Measurements from ENCODE around the gene NEUROD2. TPM values are rescaled to one million over a fixed set of nuclear protein-coding genes. Genes with fewer than 3 reads are reported as not detected.

Gene NEUROD2
- total RNA-seq, 1 donor from 2014 or later: not detected

DNA sequence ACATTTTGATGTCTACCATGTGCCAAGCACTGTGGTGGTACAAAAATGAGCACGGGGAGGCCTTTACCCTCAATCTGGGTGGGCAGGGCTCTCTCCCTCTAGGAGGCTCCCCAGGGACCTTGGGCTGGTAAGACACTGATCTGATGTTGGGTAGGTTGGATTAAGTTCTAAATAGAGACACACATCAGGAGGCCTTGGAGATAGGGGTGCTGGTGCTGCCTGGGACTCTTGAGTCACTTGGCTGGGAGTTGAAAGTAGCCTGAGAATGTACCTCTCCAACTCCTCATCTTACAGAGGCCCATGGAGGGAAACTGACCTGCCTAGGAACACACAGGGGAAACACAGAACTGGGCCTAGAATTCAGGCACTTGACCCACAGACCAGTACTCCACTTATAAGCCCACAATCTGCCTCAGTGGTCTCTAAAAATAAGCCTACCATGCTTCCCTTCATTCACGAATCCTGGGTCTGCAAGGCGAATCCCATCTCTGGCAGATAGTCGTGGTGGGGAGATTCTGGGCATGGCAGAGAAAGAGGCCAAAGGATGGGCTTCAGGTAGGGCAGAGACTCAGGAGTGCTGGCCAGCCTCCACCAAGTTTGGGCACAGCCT is 1.8 kb upstream of the NEUROD2 start:
- Histone ChIP-seq H3K4me3 (ENCODE audit: low read depth, low read length) (no peak overlapping the region), H3K27me3 (ENCODE audit: control insufficient read depth, insufficient read depth, low read length) (peaks cover 79% of the 10 kb centered on the region), H3K36me3 (ENCODE audit: control insufficient read depth, insufficient read depth, low read length) (no peaks in the 10 kb centered on the region)
- TF ChIP-seq, protein P1, sequence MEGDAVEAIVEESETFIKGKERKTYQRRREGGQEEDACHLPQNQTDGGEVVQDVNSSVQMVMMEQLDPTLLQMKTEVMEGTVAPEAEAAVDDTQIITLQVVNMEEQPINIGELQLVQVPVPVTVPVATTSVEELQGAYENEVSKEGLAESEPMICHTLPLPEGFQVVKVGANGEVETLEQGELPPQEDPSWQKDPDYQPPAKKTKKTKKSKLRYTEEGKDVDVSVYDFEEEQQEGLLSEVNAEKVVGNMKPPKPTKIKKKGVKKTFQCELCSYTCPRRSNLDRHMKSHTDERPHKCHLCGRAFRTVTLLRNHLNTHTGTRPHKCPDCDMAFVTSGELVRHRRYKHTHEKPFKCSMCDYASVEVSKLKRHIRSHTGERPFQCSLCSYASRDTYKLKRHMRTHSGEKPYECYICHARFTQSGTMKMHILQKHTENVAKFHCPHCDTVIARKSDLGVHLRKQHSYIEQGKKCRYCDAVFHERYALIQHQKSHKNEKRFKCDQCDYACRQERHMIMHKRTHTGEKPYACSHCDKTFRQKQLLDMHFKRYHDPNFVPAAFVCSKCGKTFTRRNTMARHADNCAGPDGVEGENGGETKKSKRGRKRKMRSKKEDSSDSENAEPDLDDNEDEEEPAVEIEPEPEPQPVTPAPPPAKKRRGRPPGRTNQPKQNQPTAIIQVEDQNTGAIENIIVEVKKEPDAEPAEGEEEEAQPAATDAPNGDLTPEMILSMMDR (IDR thresholded peaks at IDR 0.05; ENCODE audit: insufficient read depth, low read length, poor library complexity, severe bottlenecking): no peak
- no peak for DNase-seq (ENCODE audit: low read depth)

DNA sequence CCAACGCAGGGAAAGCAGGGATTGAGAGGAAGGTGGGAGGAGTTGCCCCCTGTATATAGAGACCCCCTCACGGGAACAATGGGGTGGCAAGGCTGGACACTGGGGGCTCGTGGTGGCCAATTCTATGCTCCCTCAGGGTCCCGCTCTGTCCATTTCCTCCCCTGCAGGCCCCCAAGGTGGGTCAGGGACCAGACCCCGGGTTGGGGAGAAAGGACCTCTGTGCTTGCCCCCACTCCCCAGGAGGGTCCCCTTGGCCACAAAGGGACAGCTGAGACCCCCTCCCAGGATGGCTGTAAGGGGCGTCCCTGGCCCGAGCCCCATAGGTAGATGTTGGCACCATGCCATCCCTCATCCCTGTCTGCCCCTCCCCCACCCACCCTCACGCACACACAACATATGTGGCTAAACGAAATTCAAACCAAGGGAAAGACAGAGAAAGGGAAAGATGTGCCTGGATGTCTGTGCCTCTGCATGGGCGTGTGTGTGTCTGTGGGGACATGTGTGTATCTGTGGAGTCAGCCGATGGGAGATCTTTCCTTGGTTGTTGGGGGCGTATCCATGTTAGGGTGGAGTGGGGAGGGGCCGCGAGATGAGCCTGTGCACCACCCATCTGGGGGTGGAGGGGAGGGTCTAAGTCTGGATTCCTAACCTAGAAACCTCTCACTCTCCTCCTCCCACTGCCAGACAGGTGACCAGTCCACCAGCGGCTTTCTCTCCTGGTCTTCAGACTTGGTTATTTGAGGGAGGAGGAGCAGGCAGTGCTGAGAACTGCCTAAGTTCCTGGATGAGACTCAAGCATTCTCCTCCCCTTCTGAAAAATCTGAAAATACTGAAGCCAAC is 642 bp upstream of the NEUROD2 start:
- Histone ChIP-seq H3K4me3 (ENCODE audit: low read depth, low read length) (no peak overlapping the region), H3K27me3 (ENCODE audit: control insufficient read depth, insufficient read depth, low read length) (peaks cover 84% of the 10 kb centered on the region), H3K36me3 (ENCODE audit: control insufficient read depth, insufficient read depth, low read length) (no peaks in the 10 kb centered on the region)
- TF ChIP-seq, protein P1 (IDR thresholded peaks at IDR 0.05; ENCODE audit: insufficient read depth, low read length, poor library complexity, severe bottlenecking): no peak
- DNase-seq (ENCODE audit: low read depth): no peak

DNA sequence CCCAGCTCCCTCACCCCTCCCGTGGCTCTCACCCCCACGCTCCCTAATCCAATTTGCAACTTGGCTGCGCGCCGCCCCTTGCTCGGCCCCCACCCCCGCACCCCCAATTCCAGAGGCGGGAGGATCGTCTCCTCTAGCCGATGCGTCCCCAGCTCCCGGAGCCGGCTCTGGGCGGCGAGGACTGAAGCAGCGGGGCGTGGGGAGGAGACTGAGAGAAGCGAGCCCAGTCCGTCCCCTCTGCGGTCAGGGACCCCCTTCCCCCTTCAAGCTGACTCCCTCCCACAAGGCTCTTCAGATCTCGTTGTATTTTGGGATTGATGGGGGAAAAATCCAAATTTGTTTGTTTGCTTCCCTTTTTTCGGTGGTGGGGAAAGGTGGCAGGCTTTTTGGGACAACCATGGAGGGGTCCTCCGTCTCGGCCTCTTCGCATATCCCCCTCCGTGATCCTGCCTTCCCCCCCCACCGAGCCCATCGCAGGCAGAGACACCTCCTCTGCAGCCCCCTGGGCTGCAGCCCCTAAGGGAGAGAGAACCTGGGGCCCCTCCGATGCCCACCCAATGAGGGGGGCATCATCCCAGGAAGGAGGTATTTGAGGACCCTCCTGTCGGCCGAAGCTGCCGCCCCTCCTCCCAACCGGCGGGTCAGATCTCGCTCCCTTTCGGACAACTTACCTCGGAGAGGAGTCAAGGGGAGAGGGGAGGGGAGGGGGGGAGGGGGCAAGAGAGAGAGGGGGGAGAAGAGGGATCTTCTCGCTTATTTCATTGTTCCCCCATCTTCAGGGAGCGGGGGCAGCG is 466 bp downstream of the NEUROD2 start:
- Histone ChIP-seq H3K27me3 (ENCODE audit: control insufficient read depth, insufficient read depth, low read length) (peaks cover 87% of the 10 kb centered on the region), H3K4me3 (ENCODE audit: low read depth, low read length) (no peak overlapping the region), H3K36me3 (ENCODE audit: control insufficient read depth, insufficient read depth, low read length) (no peaks in the 10 kb centered on the region)
- TF ChIP-seq, protein P1 (IDR thresholded peaks at IDR 0.05; ENCODE audit: insufficient read depth, low read length, poor library complexity, severe bottlenecking): no peak
- DNase-seq (ENCODE audit: low read depth): no peak

DNA sequence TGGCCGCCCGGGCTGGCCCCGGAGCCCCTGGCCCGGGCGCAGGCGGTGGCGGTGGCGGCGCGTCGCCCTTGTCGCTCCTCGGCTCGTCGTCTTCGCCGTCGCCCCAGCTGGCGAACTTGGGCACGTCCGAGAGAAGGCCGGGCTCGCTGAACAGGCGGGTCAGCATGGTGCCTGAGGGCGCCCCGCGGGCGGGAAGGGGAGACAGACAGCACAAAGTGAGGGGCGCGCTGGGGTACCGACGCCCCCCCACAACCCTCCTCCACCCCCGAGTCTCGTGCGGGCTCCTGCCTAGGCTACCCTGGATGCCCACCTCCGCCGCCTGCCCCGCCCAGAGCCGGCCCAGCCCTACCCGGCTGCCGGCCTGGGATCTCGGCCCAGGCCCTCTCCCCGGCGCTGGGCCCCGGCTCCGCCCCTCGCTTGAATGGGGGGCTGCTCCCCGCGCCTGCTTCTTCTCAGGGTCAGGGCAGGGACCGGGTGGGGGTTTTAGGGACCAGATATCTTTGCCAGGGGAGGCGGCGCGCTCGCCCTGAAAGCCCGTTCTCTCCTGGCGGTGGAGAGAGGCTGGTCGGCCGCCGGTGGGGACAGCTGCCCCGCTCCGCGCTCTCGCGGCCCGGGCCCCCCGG is 1.2 kb downstream of the NEUROD2 start:
- H3K27me3 ChIP-seq (ENCODE audit: control insufficient read depth, insufficient read depth, low read length): peaks cover 88% of the 10 kb centered on the region
- no peaks in the 10 kb centered on the region for H3K36me3 ChIP-seq (ENCODE audit: control insufficient read depth, insufficient read depth, low read length)
- no peak for DNase-seq (ENCODE audit: low read depth)
- H3K4me3 ChIP-seq (ENCODE audit: low read depth, low read length): no peak overlapping the region
- TF ChIP-seq, protein P1 (IDR thresholded peaks at IDR 0.05; ENCODE audit: insufficient read depth, low read length, poor library complexity, severe bottlenecking): no peak

DNA sequence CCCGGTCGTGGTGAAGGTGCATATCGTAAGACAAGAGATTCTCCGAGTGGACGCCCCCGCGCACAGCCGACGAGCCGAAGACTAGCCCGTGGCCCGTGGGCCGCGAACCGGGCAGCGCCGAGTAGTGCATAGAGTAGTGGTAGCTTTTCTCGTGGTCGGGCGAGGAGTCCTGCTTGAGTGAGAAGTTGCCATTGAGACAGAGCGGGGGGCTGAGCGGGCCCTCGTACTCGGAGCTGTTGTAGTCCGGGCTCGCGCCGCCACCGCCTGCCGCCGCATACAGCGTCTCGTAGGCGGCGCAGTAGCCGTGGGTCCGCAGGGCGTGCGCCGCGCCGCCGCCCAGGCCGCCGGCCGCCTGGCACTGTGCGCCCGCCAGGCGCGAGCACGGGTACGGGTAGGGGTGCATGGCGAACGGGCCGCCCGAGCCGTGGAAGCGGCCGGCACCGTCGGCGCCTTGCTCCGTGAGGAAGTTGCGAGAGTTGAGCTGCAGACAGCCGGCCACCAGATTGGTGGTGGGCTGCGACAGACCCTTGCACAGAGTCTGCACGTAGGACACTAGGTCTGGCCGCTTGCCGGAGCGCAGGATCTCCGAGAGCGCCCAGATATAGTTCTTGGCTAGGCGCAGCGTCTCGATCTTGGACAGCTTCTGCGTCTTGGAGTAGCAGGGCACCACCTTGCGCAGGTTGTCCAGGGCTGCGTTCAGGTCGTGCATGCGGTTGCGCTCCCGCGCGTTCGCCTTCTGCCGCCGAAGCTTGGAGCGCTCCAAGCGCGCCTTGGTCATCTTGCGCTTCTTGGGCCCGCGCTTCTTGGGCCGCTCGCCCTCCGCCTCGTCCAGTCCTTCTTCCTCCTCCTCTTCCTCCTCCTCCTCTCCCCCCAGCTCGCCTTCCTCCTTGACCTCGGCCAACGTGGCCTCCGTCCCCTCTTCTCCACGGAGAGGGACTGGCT is 2.0 kb downstream of the NEUROD2 start:
- Histone ChIP-seq H3K27me3 (ENCODE audit: control insufficient read depth, insufficient read depth, low read length) (peaks cover 91% of the 10 kb centered on the region), H3K36me3 (ENCODE audit: control insufficient read depth, insufficient read depth, low read length) (no peaks in the 10 kb centered on the region), H3K4me3 (ENCODE audit: low read depth, low read length) (no peak overlapping the region)
- TF ChIP-seq, protein P1 (IDR thresholded peaks at IDR 0.05; ENCODE audit: insufficient read depth, low read length, poor library complexity, severe bottlenecking): no peak
- no peak for DNase-seq (ENCODE audit: low read depth)
